ENCODE measurements around the gene ATP7B. TPM values are rescaled to one million over a fixed set of nuclear protein-coding genes. Genes with fewer than 3 reads are reported as not detected.
A peak's percentile ranks its signal among the peaks of the same experiment; 100 is the strongest.

Gene ATP7B
- total RNA-seq, 4 donors from 2014 or later, result 17.6 to 32.9 (median 22.6) TPM

GRCh38 chr13:51955816-51956603, 55.2 kb downstream of the ATP7B start:
- 68 to 69% methylated on average over 5 to 16 of the region's 16 CpGs for WGBS, 2 donors (ENCODE audit: low coverage in 1 of 2)
- Histone ChIP-seq H3K4me1 (peaks cover 10 to 60% (median 45%) of the 10 kb centered on the region in 4 donors), H3K4me3 (no peak overlapping the region), H3K36me3 (no peaks in the 10 kb centered on the region), H3K9me3 (no peaks in the 10 kb centered on the region), H3K27ac (peak overlapping the region; percentile 66 to 84 (median 76)), H3K27me3 (no peaks in the 10 kb centered on the region)
- intact Hi-C loops (cut with DNase I; ENCODE audit: low total_unique reads) (no loop called here), in situ Hi-C loops (cut with MboI; ENCODE audit: low pct_ligation_motif_present in 1 of 4, low pct_unique_long_range_greater_than_20kb in 1 of 4, low sequenced_read_pairs in 3 of 4) (no loop called here)
- TF ChIP-seq EP300 (IDR thresholded peaks at IDR 0.05; ENCODE audit: low read depth), result no peak
- TF ChIP-seq POLR2A (IDR thresholded peaks at IDR 0.05), result peak; percentile 44
- DNase-seq, result peak; percentile 53

GRCh38 chr13:51955281-51955771, 55.9 kb downstream of the ATP7B start:
- WGBS, 2 donors (ENCODE audit: low coverage in 1 of 2), result 47 to 70% methylated on average over 4 to 15 of the region's 15 CpGs
- intact Hi-C loops (cut with DNase I; ENCODE audit: low total_unique reads), result no loop called here
- Histone ChIP-seq H3K9me3 (no peaks in the 10 kb centered on the region), H3K4me1 (peaks cover 10 to 55% (median 40%) of the 10 kb centered on the region in 4 donors), H3K27ac (peak overlapping the region; percentile 66 to 84 (median 76)), H3K27me3 (no peaks in the 10 kb centered on the region), H3K36me3 (no peaks in the 10 kb centered on the region), H3K4me3 (no peak overlapping the region)
- in situ Hi-C loops (cut with MboI; ENCODE audit: low pct_ligation_motif_present in 1 of 4, low pct_unique_long_range_greater_than_20kb in 1 of 4, low sequenced_read_pairs in 3 of 4), result no loop called here
- DNase-seq, result peak; percentile 73
- TF ChIP-seq CTCF (IDR thresholded peaks at IDR 0.05) (no peak), POLR2AphosphoS5 (IDR thresholded peaks at IDR 0.05) (peak in 1 of 3 donors; percentile 45), EP300 (IDR thresholded peaks at IDR 0.05; ENCODE audit: low read depth) (no peak)

GRCh38 chr13:51953347-51954195, 57.7 kb downstream of the ATP7B start:
- Histone ChIP-seq H3K27ac (no peak overlapping the region), H3K4me3 (no peak overlapping the region), H3K4me1 (peaks cover 9 to 38% (median 30%) of the 10 kb centered on the region in 4 donors), H3K9me3 (no peaks in the 10 kb centered on the region), H3K36me3 (no peaks in the 10 kb centered on the region), H3K27me3 (no peaks in the 10 kb centered on the region)
- 69 to 96% methylated on average over 3 of the region's 3 CpGs for WGBS, 2 donors (ENCODE audit: low coverage in 1 of 2)
- no peak for DNase-seq
- in situ Hi-C loops (cut with MboI; ENCODE audit: low pct_ligation_motif_present in 1 of 4, low pct_unique_long_range_greater_than_20kb in 1 of 4, low sequenced_read_pairs in 3 of 4), result no loop called here
- no peak for TF ChIP-seq POLR2A (IDR thresholded peaks at IDR 0.05)
- intact Hi-C loops (cut with DNase I; ENCODE audit: low total_unique reads), result no loop called here

- Histone ChIP-seq H3K36me3 (no peaks in the 10 kb centered on the region), H3K27me3 (no peaks in the 10 kb centered on the region), H3K27ac (no peak overlapping the region), H3K4me1 (peaks cover 2 to 13% (median 11%) of the 10 kb centered on the region in 4 donors), H3K4me3 (no peak overlapping the region), H3K9me3 (no peaks in the 10 kb centered on the region)
- WGBS, 2 donors (ENCODE audit: low coverage in 1 of 2), result 71 to 80% methylated on average over 5 of the region's 5 CpGs
- TF ChIP-seq EP300 (IDR thresholded peaks at IDR 0.05; ENCODE audit: low read depth), result no peak
- TF ChIP-seq POLR2A (IDR thresholded peaks at IDR 0.05), result no peak
- TF ChIP-seq POLR2AphosphoS5 (IDR thresholded peaks at IDR 0.05), result no peak
- TF ChIP-seq CTCF (IDR thresholded peaks at IDR 0.05), result no peak
- intact Hi-C loops (cut with DNase I; ENCODE audit: low total_unique reads) (no loop called here), in situ Hi-C loops (cut with MboI; ENCODE audit: low pct_ligation_motif_present in 1 of 4, low pct_unique_long_range_greater_than_20kb in 1 of 4, low sequenced_read_pairs in 3 of 4) (no loop called here)
- no peak for DNase-seq
Measured at GRCh38 chr13:51950722-51951121, 60.5 kb downstream of the ATP7B start.

- intact Hi-C loops (cut with DNase I; ENCODE audit: low total_unique reads) (no loop called here), in situ Hi-C loops (cut with MboI; ENCODE audit: low pct_ligation_motif_present in 1 of 4, low pct_unique_long_range_greater_than_20kb in 1 of 4, low sequenced_read_pairs in 3 of 4) (no loop called here)
- 89 to 93% methylated on average over 3 to 15 of the region's 15 CpGs for WGBS, 2 donors (ENCODE audit: low coverage in 1 of 2)
- no peaks in the 10 kb centered on the region for H3K27me3 ChIP-seq
- peaks cover 0 to 23% (median 13%) of the 10 kb centered on the region in 4 donors for H3K4me1 ChIP-seq
- no peaks in the 10 kb centered on the region for H3K36me3 ChIP-seq
- H3K9me3 ChIP-seq, result no peaks in the 10 kb centered on the region
- DNase-seq, result no peak
- no peak overlapping the region for H3K4me3 ChIP-seq
- no peak overlapping the region for H3K27ac ChIP-seq
- TF ChIP-seq POLR2A (IDR thresholded peaks at IDR 0.05), result no peak
- TF ChIP-seq EP300 (IDR thresholded peaks at IDR 0.05; ENCODE audit: low read depth), result no peak
- no peak for TF ChIP-seq POLR2AphosphoS5 (IDR thresholded peaks at IDR 0.05)
- no peak for TF ChIP-seq CTCF (IDR thresholded peaks at IDR 0.05)
Measured at GRCh38 chr13:51946163-51946669, 65.0 kb downstream of the ATP7B start.

All from transverse colon (tissue), 4 donors.